ENCODE results near the gene TMEM198. TPM values are rescaled to one million over a fixed set of nuclear protein-coding genes. Genes with fewer than 3 reads are reported as not detected.

TMEM198 gene
- total and polyA plus RNA-seq, 5 donors from 2014 or later: 0.62 TPM; not detected in 4

DNA sequence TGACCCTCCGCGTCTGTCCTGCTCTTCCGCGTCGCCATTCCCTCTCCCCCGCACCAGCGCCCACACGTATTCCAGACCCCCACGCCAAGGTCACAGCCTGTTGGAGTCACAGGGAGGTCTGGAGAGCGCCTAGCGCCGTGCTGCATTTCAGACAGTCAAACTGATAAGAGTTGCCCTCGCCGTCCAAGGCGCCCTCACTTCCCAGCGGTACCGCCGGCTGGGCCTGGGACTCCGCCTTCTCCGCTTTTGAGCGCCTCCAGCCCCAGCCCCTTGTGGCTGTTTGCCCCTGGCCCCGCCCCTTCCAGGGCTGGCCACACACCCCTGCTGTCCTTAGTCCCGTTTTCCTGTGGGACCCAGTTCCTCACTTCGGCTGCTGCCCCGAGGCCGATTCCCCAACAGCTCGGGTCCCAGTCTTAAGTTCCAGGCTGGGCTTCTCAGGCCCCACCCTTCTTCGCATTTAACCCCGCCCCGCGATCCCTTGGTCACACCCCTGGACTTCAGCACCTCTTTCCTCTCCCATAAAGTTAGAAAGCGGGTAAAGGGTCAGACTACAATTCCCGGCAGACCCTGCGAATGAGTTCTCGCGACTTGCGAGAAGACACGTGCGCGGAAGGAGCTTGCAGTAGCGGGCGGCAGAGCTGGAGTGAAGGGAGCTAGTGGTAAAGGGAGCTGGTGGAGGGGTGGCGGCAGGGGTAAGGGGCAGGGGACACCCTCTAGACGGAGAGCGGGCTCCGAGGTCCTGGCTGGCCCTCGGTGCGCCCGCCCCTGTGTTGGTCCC, 45.4 kb upstream of the TMEM198 start, which contains the start of gene GMPPA:
TSS of gene GMPPA (plus strand) at position 612 of the 778 bp plus-strand sequence. CDS start 1,085 bp downstream, outside the sequence.
- Histone ChIP-seq H3K27ac (ENCODE audit: insufficient read depth, low read length, poor library complexity, severe bottlenecking) (peak within 1 kb of the TSS; percentile 66), H3K36me3 (ENCODE audit: control insufficient read depth, insufficient read depth, low read length) (no peaks in the 10 kb centered on the region), H3K27me3 (ENCODE audit: control insufficient read depth, insufficient read depth, low read length) (peaks cover 16% of the 10 kb centered on the region), H3K9me3 (ENCODE audit: control insufficient read depth in 2 of 2, low read length in 2 of 2) (no peaks in the 10 kb centered on the region), H3K4me1 (ENCODE audit: control insufficient read depth, insufficient read depth, low read length, poor library complexity, severe bottlenecking) (peaks cover 36% of the 10 kb centered on the region), H3K4me3 (ENCODE audit: low read depth, low read length) (peak within 1 kb of the TSS; percentile 84)
- DNase-seq (peak; percentile 87 to 98 (median 91)), ATAC-seq (ENCODE audit: low read depth in 2 of 2) (peak; percentile 94 to 96)
- peak within 1 kb of the TSS; percentile 84 to 96 (median 92) for H3K27ac Mint-ChIP-seq
- peaks cover 48% of the 10 kb centered on the region for H3K27me3 Mint-ChIP-seq
- peaks cover 0 to 45% (median 21%) of the 10 kb centered on the region in 4 donors for H3K4me1 Mint-ChIP-seq
- peaks cover 0 to 1% (median 0%) of the 10 kb centered on the region in 7 donors for H3K9me3 Mint-ChIP-seq
- peaks cover 10% of the 10 kb centered on the region for H3K36me3 Mint-ChIP-seq
- peak within 1 kb of the TSS; percentile 92 to 98 (median 94) for H3K4me3 Mint-ChIP-seq

DNA sequence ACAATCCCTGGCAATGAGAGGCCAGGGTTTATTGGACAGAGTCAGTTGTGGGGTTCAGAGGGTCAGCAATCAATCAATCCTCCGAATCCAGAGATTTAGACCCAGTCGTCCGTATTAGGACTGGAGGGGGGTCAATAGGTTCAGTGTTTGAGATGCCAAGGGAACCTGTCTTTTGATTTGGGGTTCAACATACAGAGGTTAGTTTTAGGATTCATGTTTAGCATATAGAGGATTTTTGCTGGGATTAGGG, 44.8 kb upstream of the TMEM198 start:
- H3K27ac Mint-ChIP-seq: peak overlapping the region; percentile 84 to 96 (median 92)
- H3K4me3 ChIP-seq (ENCODE audit: low read depth, low read length): peak overlapping the region; percentile 84
- H3K9me3 Mint-ChIP-seq: peaks cover 0 to 1% (median 0%) of the 10 kb centered on the region in 7 donors
- H3K27me3 Mint-ChIP-seq: peaks cover 45% of the 10 kb centered on the region
- peaks cover 2% of the 10 kb centered on the region for H3K36me3 ChIP-seq (ENCODE audit: control insufficient read depth, insufficient read depth, low read length)
- peaks cover 36% of the 10 kb centered on the region for H3K4me1 ChIP-seq (ENCODE audit: control insufficient read depth, insufficient read depth, low read length, poor library complexity, severe bottlenecking)
- H3K27ac ChIP-seq (ENCODE audit: insufficient read depth, low read length, poor library complexity, severe bottlenecking): peak overlapping the region; percentile 66
- H3K4me1 Mint-ChIP-seq: peaks cover 0 to 45% (median 21%) of the 10 kb centered on the region in 4 donors
- H3K9me3 ChIP-seq (ENCODE audit: control insufficient read depth in 2 of 2, low read length in 2 of 2): no peaks in the 10 kb centered on the region
- H3K27me3 ChIP-seq (ENCODE audit: control insufficient read depth, insufficient read depth, low read length): peaks cover 14% of the 10 kb centered on the region
- DNase-seq: peak in 1 of 3 donors; percentile 24
- peak overlapping the region; percentile 92 to 98 (median 94) for H3K4me3 Mint-ChIP-seq
- peaks cover 15% of the 10 kb centered on the region for H3K36me3 Mint-ChIP-seq
- no peak for ATAC-seq (ENCODE audit: low read depth in 2 of 2)

- Histone ChIP-seq H3K9me3 (ENCODE audit: control insufficient read depth in 2 of 2, low read length in 2 of 2) (no peaks in the 10 kb centered on the region), H3K27ac (ENCODE audit: insufficient read depth, low read length, poor library complexity, severe bottlenecking) (no peak overlapping the region), H3K4me1 (ENCODE audit: control insufficient read depth, insufficient read depth, low read length, poor library complexity, severe bottlenecking) (peaks cover 36% of the 10 kb centered on the region), H3K27me3 (ENCODE audit: control insufficient read depth, insufficient read depth, low read length) (peaks cover 14% of the 10 kb centered on the region), H3K36me3 (ENCODE audit: control insufficient read depth, insufficient read depth, low read length) (peaks cover 8% of the 10 kb centered on the region), H3K4me3 (ENCODE audit: low read depth, low read length) (peak overlapping the region; percentile 84)
- Mint-ChIP-seq H3K27ac (peak overlapping the region; percentile 84 to 96 (median 92)), H3K4me3 (peak overlapping the region; percentile 92 to 98 (median 94)), H3K4me1 (peaks cover 0 to 47% (median 21%) of the 10 kb centered on the region in 4 donors), H3K9me3 (peaks cover 0 to 1% (median 0%) of the 10 kb centered on the region in 7 donors), H3K27me3 (peaks cover 39% of the 10 kb centered on the region), H3K36me3 (peaks cover 21% of the 10 kb centered on the region)
- DNase-seq (no peak), ATAC-seq (ENCODE audit: low read depth in 2 of 2) (no peak)
Observed at GRCh38 chr2:219499555-219499954, 44.3 kb upstream of the TMEM198 start.

DNA sequence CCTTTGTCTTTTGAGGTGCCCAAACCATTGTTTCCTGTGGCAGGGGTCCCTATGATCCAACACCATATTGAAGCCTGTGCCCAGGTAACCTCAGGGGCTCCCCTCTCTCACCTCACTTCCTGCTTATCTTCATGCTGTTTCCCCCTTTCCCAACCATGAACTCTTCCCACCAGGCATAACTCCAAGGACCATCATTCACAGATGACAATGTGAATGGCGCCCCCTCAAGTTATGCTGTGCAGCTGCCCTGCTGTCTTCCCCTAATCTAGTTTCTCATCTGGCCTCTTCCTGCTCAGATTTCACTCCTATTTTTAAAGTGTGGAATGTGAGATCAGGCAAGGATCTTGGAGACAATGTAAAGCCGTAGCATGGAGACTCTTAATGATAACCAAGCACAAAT, 43.7 kb upstream of the TMEM198 start:
- Histone ChIP-seq H3K27me3 (ENCODE audit: control insufficient read depth, insufficient read depth, low read length) (peaks cover 9% of the 10 kb centered on the region), H3K27ac (ENCODE audit: insufficient read depth, low read length, poor library complexity, severe bottlenecking) (no peak overlapping the region), H3K36me3 (ENCODE audit: control insufficient read depth, insufficient read depth, low read length) (peaks cover 11% of the 10 kb centered on the region), H3K4me1 (ENCODE audit: control insufficient read depth, insufficient read depth, low read length, poor library complexity, severe bottlenecking) (peaks cover 36% of the 10 kb centered on the region), H3K4me3 (ENCODE audit: low read depth, low read length) (no peak overlapping the region), H3K9me3 (ENCODE audit: control insufficient read depth in 2 of 2, low read length in 2 of 2) (no peaks in the 10 kb centered on the region)
- Mint-ChIP-seq H3K4me1 (peaks cover 0 to 47% (median 21%) of the 10 kb centered on the region in 4 donors), H3K9me3 (peaks cover 0 to 1% (median 0%) of the 10 kb centered on the region in 7 donors), H3K27me3 (peaks cover 34% of the 10 kb centered on the region), H3K36me3 (peaks cover 24% of the 10 kb centered on the region), H3K4me3 (peak overlapping the region; percentile 56 to 93 (median 82)), H3K27ac (peak overlapping the region in 2 of 3 donors; percentile 49 to 84)
- ATAC-seq (ENCODE audit: low read depth in 2 of 2) (no peak), DNase-seq (no peak)

DNA sequence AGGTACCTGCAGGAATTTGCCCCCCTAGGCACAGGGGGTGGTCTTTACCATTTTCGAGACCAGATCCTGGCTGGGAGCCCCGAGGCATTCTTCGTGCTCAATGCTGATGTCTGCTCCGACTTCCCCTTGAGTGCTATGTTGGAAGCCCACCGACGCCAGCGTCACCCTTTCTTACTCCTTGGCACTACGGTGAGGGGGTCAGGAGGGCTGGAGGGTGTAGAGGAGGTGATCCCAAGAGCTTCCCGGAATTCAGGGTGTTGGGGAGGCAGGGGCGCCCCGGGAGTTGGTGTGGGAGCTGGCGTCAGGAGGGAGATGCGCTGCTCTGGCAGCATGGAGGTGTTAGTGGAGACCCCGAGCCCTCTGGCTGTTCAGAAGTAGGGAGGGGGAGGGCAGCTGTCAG, 42.0 kb upstream of the TMEM198 start:
- Histone ChIP-seq H3K9me3 (ENCODE audit: control insufficient read depth in 2 of 2, low read length in 2 of 2) (no peaks in the 10 kb centered on the region), H3K4me1 (ENCODE audit: control insufficient read depth, insufficient read depth, low read length, poor library complexity, severe bottlenecking) (peaks cover 26% of the 10 kb centered on the region), H3K36me3 (ENCODE audit: control insufficient read depth, insufficient read depth, low read length) (peaks cover 18% of the 10 kb centered on the region), H3K27me3 (ENCODE audit: control insufficient read depth, insufficient read depth, low read length) (peaks cover 2% of the 10 kb centered on the region), H3K27ac (ENCODE audit: insufficient read depth, low read length, poor library complexity, severe bottlenecking) (no peak overlapping the region), H3K4me3 (ENCODE audit: low read depth, low read length) (no peak overlapping the region)
- Mint-ChIP-seq H3K9me3 (peaks cover 0 to 1% (median 0%) of the 10 kb centered on the region in 7 donors), H3K4me3 (peak overlapping the region in 1 of 4 donors; percentile 69), H3K36me3 (peaks cover 29% of the 10 kb centered on the region), H3K27ac (no peak overlapping the region), H3K27me3 (peaks cover 18% of the 10 kb centered on the region), H3K4me1 (peaks cover 0 to 35% (median 21%) of the 10 kb centered on the region in 4 donors)
- DNase-seq (no peak), ATAC-seq (ENCODE audit: low read depth in 2 of 2) (no peak)

DNA sequence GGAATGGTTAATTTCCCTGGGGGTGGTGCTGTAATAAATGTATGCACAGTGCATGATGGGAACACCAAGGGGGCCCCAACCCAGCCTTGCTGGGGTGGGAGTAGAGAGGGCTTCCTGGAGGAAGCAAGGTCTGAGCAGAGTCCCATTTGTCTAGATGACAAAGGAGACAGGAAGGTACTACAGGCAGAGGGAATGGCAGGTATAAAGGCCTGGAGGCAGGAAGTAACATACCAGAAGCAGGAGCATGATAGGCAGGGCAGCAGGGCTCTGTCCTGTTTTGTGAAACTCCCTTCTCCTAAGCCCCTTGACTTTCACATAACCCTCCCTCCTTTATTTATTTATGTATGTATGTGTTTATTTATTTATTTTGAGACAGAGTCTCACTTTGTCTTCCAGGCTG, 41.2 kb upstream of the TMEM198 start:
- H3K36me3 ChIP-seq (ENCODE audit: control insufficient read depth, insufficient read depth, low read length): peaks cover 18% of the 10 kb centered on the region

DNA sequence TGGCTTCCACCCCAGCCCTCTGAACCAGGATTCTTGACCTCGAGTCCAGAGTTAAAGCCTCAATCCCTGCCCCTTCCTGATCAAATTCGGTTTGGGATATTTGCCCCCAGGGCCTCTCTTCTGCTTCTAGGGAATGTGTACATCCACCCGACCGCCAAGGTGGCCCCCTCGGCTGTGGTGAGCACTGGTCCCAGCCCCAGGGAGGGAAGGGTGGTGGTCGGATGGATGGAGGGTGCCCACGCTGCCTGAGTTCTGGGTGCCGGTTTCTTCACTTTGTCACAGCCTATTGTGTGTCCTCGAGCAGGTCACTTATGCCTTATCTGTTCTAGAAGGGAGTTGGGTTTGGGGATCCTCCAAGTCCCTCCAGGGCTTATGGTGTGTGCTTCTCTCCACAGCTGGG, 38.2 kb upstream of the TMEM198 start:
- H3K4me1 Mint-ChIP-seq: peaks cover 0 to 21% (median 7%) of the 10 kb centered on the region in 4 donors
- peaks cover 25% of the 10 kb centered on the region for H3K27me3 Mint-ChIP-seq
- Histone ChIP-seq H3K27me3 (ENCODE audit: control insufficient read depth, insufficient read depth, low read length) (no peaks in the 10 kb centered on the region), H3K4me3 (ENCODE audit: low read depth, low read length) (no peak overlapping the region), H3K27ac (ENCODE audit: insufficient read depth, low read length, poor library complexity, severe bottlenecking) (no peak overlapping the region), H3K4me1 (ENCODE audit: control insufficient read depth, insufficient read depth, low read length, poor library complexity, severe bottlenecking) (peaks cover 8% of the 10 kb centered on the region), H3K36me3 (ENCODE audit: control insufficient read depth, insufficient read depth, low read length) (peaks cover 18% of the 10 kb centered on the region), H3K9me3 (ENCODE audit: control insufficient read depth in 2 of 2, low read length in 2 of 2) (no peaks in the 10 kb centered on the region)
- H3K9me3 Mint-ChIP-seq: no peaks in the 10 kb centered on the region
- ATAC-seq (ENCODE audit: low read depth in 2 of 2): no peak
- H3K4me3 Mint-ChIP-seq: no peak overlapping the region
- DNase-seq: no peak
- no peak overlapping the region for H3K27ac Mint-ChIP-seq
- H3K36me3 Mint-ChIP-seq: peaks cover 34% of the 10 kb centered on the region

More for the DNA sequence above, 41.2 kb upstream of the TMEM198 start:
- peaks cover 0 to 29% (median 19%) of the 10 kb centered on the region in 4 donors for H3K4me1 Mint-ChIP-seq
- H3K27me3 Mint-ChIP-seq: peaks cover 12% of the 10 kb centered on the region
- no peak for ATAC-seq (ENCODE audit: low read depth in 2 of 2)
- H3K27ac ChIP-seq (ENCODE audit: insufficient read depth, low read length, poor library complexity, severe bottlenecking): no peak overlapping the region
- peaks cover 18% of the 10 kb centered on the region for H3K4me1 ChIP-seq (ENCODE audit: control insufficient read depth, insufficient read depth, low read length, poor library complexity, severe bottlenecking)
- H3K4me3 ChIP-seq (ENCODE audit: low read depth, low read length): no peak overlapping the region
- DNase-seq: no peak
- H3K4me3 Mint-ChIP-seq: no peak overlapping the region
- peaks cover 34% of the 10 kb centered on the region for H3K36me3 Mint-ChIP-seq
- H3K27ac Mint-ChIP-seq: peak overlapping the region in 1 of 3 donors; percentile 75
- no peaks in the 10 kb centered on the region for H3K9me3 ChIP-seq (ENCODE audit: control insufficient read depth in 2 of 2, low read length in 2 of 2)
- H3K27me3 ChIP-seq (ENCODE audit: control insufficient read depth, insufficient read depth, low read length): no peaks in the 10 kb centered on the region
- peaks cover 0 to 1% (median 0%) of the 10 kb centered on the region in 7 donors for H3K9me3 Mint-ChIP-seq
